Suprapubic skin (tissue), 4 donors: ENCODE measurements around the gene SPECC1L. TPM values are rescaled to one million over a fixed set of nuclear protein-coding genes. Genes with fewer than 3 reads are reported as not detected.

Source experiments
- DNase-seq, 2 donors: peaks; one replicate each; pipeline ENCODE4 v3.0.0-alpha.2; 2019; ENCODE audit warnings: low spot score in 2 of 2
- H3K27ac ChIP-seq: fragments of 200-600 bp; sonication (generic); one replicate; pipeline ENCODE4 v1.5.1; 2019
- H3K27me3 ChIP-seq: fragments of 200-600 bp; sonication (generic); one replicate; pipeline ENCODE4 v1.5.1; 2019
- H3K36me3 ChIP-seq: fragments of 200-600 bp; sonication (generic); one replicate; pipeline ENCODE4 v1.5.1; 2019
- H3K4me1 ChIP-seq: fragments of 200-600 bp; sonication (generic); one replicate; pipeline ENCODE4 v1.5.1; 2019
- H3K4me3 ChIP-seq: fragments of 200-600 bp; sonication (generic); one replicate; pipeline ENCODE4 v1.5.1; 2019; ENCODE audit warnings: mild to moderate bottlenecking
- H3K9me3 ChIP-seq: fragments of 200-600 bp; sonication (generic); one replicate; pipeline ENCODE4 v1.5.1; 2019
- CTCF ChIP-seq, 2 donors: fragments of 200-600 bp in 1 of 2; fragments of 450-650 bp in 1 of 2; sonication (generic) in 1 of 2; IDR thresholded peaks; one replicate each; pipeline ENCODE4 v1.5.1; 2016 to 2019; ENCODE audit warnings: antibody characterized with exemption in 2 of 2, mild to moderate bottlenecking in 1 of 2, moderate library complexity in 1 of 2
- EP300 ChIP-seq: sonication (generic); formaldehyde crosslinking; IDR thresholded peaks from one replicate; pipeline ENCODE4 v1.6.1; 2017; ENCODE audit warnings: antibody characterized with exemption
- POLR2A ChIP-seq, 2 donors: fragments of 450-650 bp; IDR thresholded peaks; one replicate each; pipeline ENCODE4 v1.6.1; 2017; ENCODE audit warnings: antibody characterized with exemption in 2 of 2, mild to moderate bottlenecking in 2 of 2, moderate library complexity in 2 of 2
- POLR2AphosphoS5 ChIP-seq, 3 donors: sonication (generic); formaldehyde crosslinking; IDR thresholded peaks; one replicate each; pipeline ENCODE4 v1.6.1; 2017; ENCODE audit warnings: antibody characterized with exemption in 3 of 3
- WGBS: methylation state at CpG from one replicate; pipeline ENCODE4 v1.1.5; 2018; 5-methylcytosine and 5-hydroxymethylcytosine counted together
- total RNA-seq, 4 donors: library from RNA; depleted of rRNA; stranded (reverse); fragments of >200 nt; gene quantifications; one replicate each; pipeline ENCODE4 v1.1.0, GENCODE V29; 2016

The SPECC1L gene
- total RNA-seq, 4 donors from 2014 or later: 15.7 to 28.5 (median 21.4) TPM

- no peaks in the 10 kb centered on the region for H3K9me3 ChIP-seq
- H3K27ac ChIP-seq: no peak overlapping the region
- TF ChIP-seq POLR2AphosphoS5 (IDR thresholded peaks at IDR 0.05) (no peak), CTCF (IDR thresholded peaks at IDR 0.05) (no peak), POLR2A (IDR thresholded peaks at IDR 0.05) (no peak), EP300 (no peak)
- no peak for DNase-seq
- peaks cover 53% of the 10 kb centered on the region for H3K36me3 ChIP-seq
- H3K4me1 ChIP-seq: no peaks in the 10 kb centered on the region
- no peaks in the 10 kb centered on the region for H3K27me3 ChIP-seq
- WGBS: 93% methylated on average over 9 of the region's 9 CpGs
- H3K4me3 ChIP-seq: no peak overlapping the region
These were observed 142.6 kb downstream of the SPECC1L start for GRCh38 chr22:24413271-24413670.

GRCh38 chr22:24413736-24414385 is 143.2 kb downstream of the SPECC1L start:
- no peak overlapping the region for H3K27ac ChIP-seq
- no peak for TF ChIP-seq POLR2AphosphoS5 (IDR thresholded peaks at IDR 0.05)
- no peak for TF ChIP-seq POLR2A (IDR thresholded peaks at IDR 0.05)
- no peak for TF ChIP-seq EP300
- no peak for TF ChIP-seq CTCF (IDR thresholded peaks at IDR 0.05)
- 93% methylated on average over 11 of the region's 18 CpGs for WGBS
- peaks cover under 1% of the 10 kb centered on the region for H3K4me1 ChIP-seq
- no peaks in the 10 kb centered on the region for H3K9me3 ChIP-seq
- DNase-seq: no peak
- H3K4me3 ChIP-seq: no peak overlapping the region
- peaks cover 53% of the 10 kb centered on the region for H3K36me3 ChIP-seq
- H3K27me3 ChIP-seq: no peaks in the 10 kb centered on the region

- H3K4me3 ChIP-seq: no peak overlapping the region
- no peak for DNase-seq
- peaks cover 7% of the 10 kb centered on the region for H3K4me1 ChIP-seq
- no peaks in the 10 kb centered on the region for H3K27me3 ChIP-seq
- WGBS: 80% methylated on average over 2 of the region's 21 CpGs
- no peak overlapping the region for H3K27ac ChIP-seq
- H3K9me3 ChIP-seq: no peaks in the 10 kb centered on the region
- TF ChIP-seq EP300: no peak
- no peak for TF ChIP-seq POLR2AphosphoS5 (IDR thresholded peaks at IDR 0.05)
- TF ChIP-seq CTCF (IDR thresholded peaks at IDR 0.05): no peak
- TF ChIP-seq POLR2A (IDR thresholded peaks at IDR 0.05): no peak
- peaks cover 53% of the 10 kb centered on the region for H3K36me3 ChIP-seq
These were observed 143.9 kb downstream of the SPECC1L start for GRCh38 chr22:24414523-24414922.

- DNase-seq: no peak
- TF ChIP-seq EP300: no peak
- no peak for TF ChIP-seq POLR2A (IDR thresholded peaks at IDR 0.05)
- TF ChIP-seq CTCF (IDR thresholded peaks at IDR 0.05): no peak
- no peak for TF ChIP-seq POLR2AphosphoS5 (IDR thresholded peaks at IDR 0.05)
- H3K27ac ChIP-seq: no peak overlapping the region
- 80% methylated on average over 25 of the region's 26 CpGs for WGBS
- peaks cover 53% of the 10 kb centered on the region for H3K36me3 ChIP-seq
- no peaks in the 10 kb centered on the region for H3K9me3 ChIP-seq
- no peaks in the 10 kb centered on the region for H3K27me3 ChIP-seq
- H3K4me3 ChIP-seq: no peak overlapping the region
- peaks cover 14% of the 10 kb centered on the region for H3K4me1 ChIP-seq
These were observed 144.6 kb downstream of the SPECC1L start for GRCh38 chr22:24414984-24415945.

- Histone ChIP-seq H3K36me3 (peaks cover 53% of the 10 kb centered on the region), H3K4me3 (no peak overlapping the region), H3K9me3 (no peaks in the 10 kb centered on the region), H3K4me1 (peaks cover 17% of the 10 kb centered on the region), H3K27me3 (no peaks in the 10 kb centered on the region), H3K27ac (no peak overlapping the region)
- TF ChIP-seq POLR2AphosphoS5 (IDR thresholded peaks at IDR 0.05) (no peak), POLR2A (IDR thresholded peaks at IDR 0.05) (no peak), EP300 (no peak), CTCF (IDR thresholded peaks at IDR 0.05) (no peak)
- WGBS: 94% methylated on average over 6 of the region's 8 CpGs
- DNase-seq: no peak
These were observed 145.5 kb downstream of the SPECC1L start for GRCh38 chr22:24416095-24416494.
